ENCODE data around the gene PATJ. TPM values are rescaled to one million over a fixed set of nuclear protein-coding genes. Genes with fewer than 3 reads are reported as not detected.
"Not testable (repeated sequence)": the region's sequence is repeated elsewhere in the genome, so short reads cannot be mapped to it uniquely, and the experiment has no call there.

PATJ gene
- total RNA-seq, 1 donor = 8.4 TPM

- H3K4me3 ChIP-seq (ENCODE audit: low read depth, low read length) = no peak overlapping the region
- DNase-seq (ENCODE audit: low read depth) = no peak
- no peak for TF ChIP-seq CTCF (IDR thresholded peaks at IDR 0.05; ENCODE audit: insufficient read depth, low read length)
These were observed 83.1 kb downstream of the PATJ start for GRCh38 chr1:61825393-61825792.

- TF ChIP-seq CTCF (IDR thresholded peaks at IDR 0.05; ENCODE audit: insufficient read depth, low read length) = no peak
- no peak overlapping the region for H3K4me3 ChIP-seq (ENCODE audit: low read depth, low read length)
- peak; percentile 16 for DNase-seq (ENCODE audit: low read depth)
These were observed 86.5 kb downstream of the PATJ start for GRCh38 chr1:61828805-61829204.

GRCh38 chr1:61836649-61837048, 94.4 kb downstream of the PATJ start:
- DNase-seq (ENCODE audit: low read depth) = no peak
- no peak overlapping the region for H3K4me3 ChIP-seq (ENCODE audit: low read depth, low read length)
- no peak for TF ChIP-seq CTCF (IDR thresholded peaks at IDR 0.05; ENCODE audit: insufficient read depth, low read length)

- DNase-seq (ENCODE audit: low read depth) = peak; percentile 74
- H3K4me3 ChIP-seq (ENCODE audit: low read depth, low read length) = not testable (repeated sequence)
These were observed 95.3 kb downstream of the PATJ start for GRCh38 chr1:61837607-61838006.

GRCh38 chr1:61839679-61840078, 97.4 kb downstream of the PATJ start:
- DNase-seq (ENCODE audit: low read depth) = peak; percentile 79
- no peak overlapping the region for H3K4me3 ChIP-seq (ENCODE audit: low read depth, low read length)
- TF ChIP-seq CTCF (IDR thresholded peaks at IDR 0.05; ENCODE audit: insufficient read depth, low read length) = no peak

- no peak for DNase-seq (ENCODE audit: low read depth)
- peak; percentile 0 for TF ChIP-seq CTCF (IDR thresholded peaks at IDR 0.05; ENCODE audit: insufficient read depth, low read length)
These were observed 99.8 kb downstream of the PATJ start for GRCh38 chr1:61842036-61842435.

GRCh38 chr1:61842863-61843514, 100.7 kb downstream of the PATJ start:
- no peak for TF ChIP-seq CTCF (IDR thresholded peaks at IDR 0.05; ENCODE audit: insufficient read depth, low read length)
- DNase-seq (ENCODE audit: low read depth) = peak; percentile 71
- H3K4me3 ChIP-seq (ENCODE audit: low read depth, low read length) = no peak overlapping the region

More at GRCh38 chr1:61842036-61842435, 99.8 kb downstream of the PATJ start:
- H3K4me3 ChIP-seq (ENCODE audit: low read depth, low read length) = no peak overlapping the region

Data from fibroblast of the aortic adventitia (primary cell).